GM21447 (cell line): Measurements from ENCODE around the gene QDPR.
"Not testable (repeated sequence)": the region's sequence is repeated elsewhere in the genome, so short reads cannot be mapped to it uniquely, and the experiment has no call there.

Source experiments
- ATAC-seq: cut with Tn5 transposase; IDR thresholded peaks from one replicate; pipeline ENCODE4 v1.9.1; 2021; ENCODE audit not compliant: unreplicated experiment

The QDPR gene

DNA sequence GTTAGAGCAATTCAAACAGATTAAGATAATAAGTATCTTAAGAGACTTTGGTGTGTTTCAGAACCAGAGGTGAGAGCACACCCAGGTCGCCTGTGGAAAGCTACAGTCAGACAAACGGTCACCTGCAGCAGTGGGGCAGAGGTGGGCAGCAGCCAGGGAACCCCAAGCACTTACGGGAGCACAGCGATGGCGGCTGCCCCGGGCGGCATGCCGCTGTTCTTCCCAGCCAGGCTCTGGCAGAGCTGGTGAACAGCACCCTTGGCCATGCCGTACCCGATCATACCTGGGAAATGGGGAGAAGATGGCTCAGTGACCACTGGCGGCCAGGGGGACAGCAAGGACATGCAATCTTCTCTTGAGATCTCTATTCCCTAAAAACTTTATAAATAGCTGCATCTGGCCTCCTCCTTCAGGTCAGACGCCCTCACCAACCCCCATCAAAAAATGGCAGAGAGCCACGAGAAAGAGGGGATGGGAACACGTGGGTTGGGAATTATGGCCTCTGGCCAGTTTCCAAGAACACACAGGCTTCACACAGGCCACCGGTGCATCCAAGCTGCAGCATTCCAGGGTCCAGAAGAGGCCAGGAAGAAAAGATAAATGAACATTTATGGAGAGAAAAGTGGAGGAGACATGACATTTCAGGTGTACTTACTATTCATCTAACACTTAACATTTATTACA lies 19.7 kb downstream of the QDPR start:
- ATAC-seq: no peak

DNA sequence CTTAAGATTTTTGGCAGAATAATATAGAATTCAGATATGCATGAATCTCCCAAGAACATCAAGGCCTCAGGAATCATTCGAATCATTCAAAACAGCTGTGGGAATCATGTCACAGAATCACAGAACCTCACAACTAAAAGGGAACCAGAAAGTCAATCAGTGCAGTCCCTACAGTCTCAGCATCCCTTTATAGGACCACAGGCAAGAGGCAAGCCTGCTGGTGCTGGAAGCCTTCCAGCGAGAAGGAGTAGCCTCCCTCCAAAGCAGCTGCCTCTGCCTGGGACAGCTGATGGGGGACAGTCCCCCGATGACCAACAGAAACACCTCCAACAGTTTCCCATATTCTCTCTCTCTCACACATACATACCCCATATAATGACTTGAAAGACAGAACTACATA lies 20.7 kb downstream of the QDPR start:
- ATAC-seq: no peak

DNA sequence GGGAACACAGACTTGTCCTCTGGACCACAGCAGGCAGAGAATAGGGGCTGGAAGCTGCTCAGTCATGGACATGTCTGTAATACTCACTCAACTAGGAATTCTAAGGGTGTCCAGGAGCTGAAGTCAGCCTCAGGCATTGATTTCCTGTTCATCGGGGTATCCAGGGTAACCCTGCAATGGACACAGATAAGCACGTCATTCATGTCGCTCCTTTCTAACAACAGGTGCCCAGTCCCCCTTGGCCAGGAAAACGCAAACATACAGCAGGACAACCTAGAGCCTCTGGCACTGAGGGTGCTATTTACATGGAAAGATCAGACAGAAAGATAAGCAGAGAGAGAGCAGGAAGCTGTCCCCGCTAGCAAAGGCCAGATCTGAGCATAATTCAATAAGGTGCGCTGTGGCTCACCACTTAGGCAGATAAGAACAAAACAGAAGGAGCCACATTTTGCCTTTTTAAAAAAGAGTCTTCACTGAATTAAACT lies 21.3 kb downstream of the QDPR start:
- no peak for ATAC-seq

DNA sequence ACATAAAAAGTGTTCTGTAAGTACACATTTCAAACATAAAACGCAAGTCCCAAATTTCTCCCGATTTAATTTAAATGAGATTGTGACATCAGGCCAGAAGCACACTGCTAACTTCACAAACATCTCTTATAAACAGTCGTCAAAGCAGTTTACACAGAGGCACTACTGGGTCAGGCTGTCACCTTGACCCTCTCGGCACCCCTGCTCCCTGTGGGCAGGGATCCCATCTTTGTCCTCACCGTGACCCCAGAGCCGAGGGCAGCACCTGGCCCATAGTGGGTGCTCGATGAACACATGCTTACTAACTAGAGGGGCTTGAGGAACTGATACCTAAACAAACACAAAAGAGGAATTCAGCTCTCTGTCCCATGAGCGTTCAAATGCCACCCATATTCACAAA lies 22.2 kb downstream of the QDPR start:
- ATAC-seq: no peak

DNA sequence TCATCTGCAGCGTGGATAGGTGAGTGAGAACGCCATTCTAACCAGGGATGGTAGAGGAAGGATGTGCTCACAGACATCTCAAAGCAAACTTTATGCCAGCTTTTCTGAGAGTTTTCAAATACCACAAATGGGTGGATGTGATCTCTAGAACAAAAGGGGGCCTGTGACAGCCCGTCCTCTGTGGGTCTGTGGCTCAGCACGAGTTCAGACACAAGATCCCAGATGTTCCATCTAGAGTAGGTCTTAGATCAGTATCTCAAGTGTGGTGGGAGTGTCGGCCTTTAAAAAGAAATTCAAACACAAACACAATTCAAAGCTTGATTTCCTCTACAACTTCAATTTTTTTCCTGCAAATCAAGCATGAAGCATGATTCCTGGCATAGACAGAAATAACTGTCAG lies 22.8 kb downstream of the QDPR start:
- no peak for ATAC-seq

DNA sequence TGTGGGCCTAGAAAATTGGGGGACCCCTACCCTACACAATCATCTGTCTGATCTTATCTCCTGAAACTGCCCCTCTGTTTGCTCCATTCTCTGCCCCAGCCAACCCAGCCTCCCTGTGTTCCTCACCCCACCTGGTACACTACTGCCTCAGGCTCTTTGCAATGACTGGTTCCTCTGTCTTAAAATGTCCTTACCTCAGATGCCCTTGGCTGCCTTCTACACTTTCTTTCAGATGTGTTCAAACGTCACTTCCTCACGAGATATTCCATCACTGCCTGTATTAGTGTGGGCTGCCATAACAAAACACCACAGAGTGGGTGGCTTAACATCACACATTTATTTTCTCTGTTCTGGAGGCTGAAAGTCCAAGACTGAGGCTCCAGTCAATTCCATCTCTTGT lies 29.2 kb downstream of the QDPR start:
- ATAC-seq: no peak

DNA sequence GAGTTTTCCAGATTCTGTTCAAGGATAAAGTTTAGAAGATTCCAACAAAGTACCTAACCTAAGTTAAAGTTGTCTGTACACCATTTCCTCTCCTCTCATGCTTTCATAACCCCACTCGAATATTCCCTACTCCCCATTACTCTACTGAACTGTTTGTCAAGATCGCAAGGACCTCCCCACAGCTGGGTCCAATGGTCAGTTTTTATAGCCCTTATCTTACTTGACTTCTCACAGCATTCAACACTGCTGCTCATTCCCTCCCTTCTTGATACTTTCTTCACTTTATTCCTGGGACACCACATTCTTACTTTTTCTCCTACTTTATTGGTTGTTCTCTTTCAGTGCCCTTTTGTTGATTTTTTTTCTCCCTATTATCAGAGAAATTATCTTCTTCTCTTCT lies 30.9 kb downstream of the QDPR start:
- no peak for ATAC-seq

DNA sequence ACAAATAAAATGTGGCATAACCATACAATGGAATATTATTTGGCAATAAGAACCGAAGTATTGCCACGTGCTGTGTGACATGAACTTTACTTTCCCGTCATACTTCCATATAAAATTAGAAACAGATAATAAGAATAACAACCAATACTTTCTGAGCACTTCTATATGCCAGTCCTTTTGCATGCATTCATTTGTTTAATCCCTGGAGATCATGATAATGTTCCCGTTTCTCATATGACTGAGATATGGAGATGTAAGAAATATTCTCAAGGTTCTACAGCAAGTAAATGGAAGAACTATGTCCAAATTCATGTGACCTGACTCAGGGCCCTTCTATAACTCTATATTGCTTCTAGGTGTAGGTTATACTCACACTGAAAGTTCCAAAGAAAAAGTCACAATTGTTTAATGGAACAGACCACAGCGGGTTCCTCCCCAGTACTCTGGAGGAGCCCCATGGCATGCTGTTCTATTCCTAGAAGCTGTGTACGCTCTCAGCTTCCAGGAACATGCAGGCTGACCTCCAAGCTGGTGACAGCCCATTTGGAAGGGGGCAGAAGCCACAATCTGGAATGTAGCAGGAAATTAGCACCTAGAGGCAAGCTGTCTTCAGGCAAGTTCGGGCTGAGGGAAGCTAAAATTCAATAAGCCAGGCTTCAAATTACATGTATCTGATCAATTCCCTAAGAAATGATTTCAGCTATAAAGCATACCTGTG lies 31.5 kb downstream of the QDPR start:
- no peak for ATAC-seq

DNA sequence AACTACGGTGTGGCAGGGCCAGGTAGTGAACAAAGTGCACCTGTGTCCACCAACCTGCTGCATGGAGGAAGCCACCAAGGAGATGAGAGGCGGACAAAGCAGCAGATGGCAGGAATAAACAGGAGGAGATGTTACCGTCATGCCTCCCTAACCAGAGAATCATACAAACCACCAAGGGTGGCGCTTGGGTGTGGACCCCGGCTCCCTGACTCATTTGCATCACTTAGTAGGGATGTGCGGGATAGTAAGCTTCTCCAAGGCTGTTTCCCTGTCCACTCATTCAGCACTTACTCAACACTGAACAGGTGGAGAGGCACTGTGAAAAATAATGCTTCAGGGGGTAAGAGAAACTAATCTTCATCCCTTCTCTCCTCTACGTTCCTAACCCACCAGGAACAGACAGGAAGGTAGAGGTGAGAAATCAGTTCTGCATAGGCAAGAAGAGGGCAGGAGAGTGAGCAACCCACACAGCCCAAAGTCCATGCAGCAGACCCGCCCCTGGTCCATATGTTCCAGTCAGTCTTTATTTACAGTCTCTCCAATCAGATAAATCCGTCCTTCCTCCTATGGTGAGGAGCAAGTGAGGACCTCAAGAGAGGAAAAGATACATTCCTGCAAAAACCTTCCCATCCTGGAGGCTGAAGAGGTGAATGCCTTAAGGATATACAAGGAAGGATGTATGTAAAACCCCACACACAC lies 34.0 kb downstream of the QDPR start:
- ATAC-seq: no peak

DNA sequence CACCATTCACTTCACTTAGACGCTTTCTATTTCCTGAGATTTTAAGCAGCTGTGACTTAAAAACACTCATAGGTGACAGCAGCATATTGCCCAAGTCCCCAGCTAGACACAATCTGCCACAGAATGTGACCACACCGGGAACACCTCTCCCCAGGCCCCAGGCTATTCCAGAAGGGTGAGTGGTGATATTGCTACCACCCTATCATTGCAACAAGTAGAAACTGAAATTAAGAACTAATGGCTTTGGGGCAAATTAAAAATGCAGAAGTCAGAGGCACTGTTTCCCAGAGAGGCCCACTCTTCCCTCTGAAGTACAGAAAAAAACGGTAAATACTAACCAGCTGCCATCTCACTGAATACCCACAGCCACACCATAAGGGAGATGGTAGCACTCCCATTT lies 35.0 kb downstream of the QDPR start:
- ATAC-seq: no peak

DNA sequence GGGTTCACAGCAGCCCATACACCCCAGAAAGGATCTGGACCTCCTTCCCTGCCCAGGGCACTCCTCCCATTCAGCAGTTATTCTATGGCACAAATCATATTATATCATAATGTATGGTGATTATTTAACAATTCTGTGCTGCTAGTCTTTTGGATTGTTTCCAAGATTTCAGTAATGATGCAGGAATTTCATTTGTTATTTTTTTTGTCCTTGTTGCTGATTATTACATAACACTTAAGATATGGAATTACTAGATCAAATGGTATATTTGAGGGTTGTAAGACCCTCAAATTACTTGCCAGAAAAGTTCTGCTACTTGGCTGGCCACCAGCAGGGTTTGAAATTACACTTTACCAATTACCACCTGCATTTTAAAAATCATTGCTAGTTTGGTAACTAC lies 36.4 kb downstream of the QDPR start:
- ATAC-seq: no peak

DNA sequence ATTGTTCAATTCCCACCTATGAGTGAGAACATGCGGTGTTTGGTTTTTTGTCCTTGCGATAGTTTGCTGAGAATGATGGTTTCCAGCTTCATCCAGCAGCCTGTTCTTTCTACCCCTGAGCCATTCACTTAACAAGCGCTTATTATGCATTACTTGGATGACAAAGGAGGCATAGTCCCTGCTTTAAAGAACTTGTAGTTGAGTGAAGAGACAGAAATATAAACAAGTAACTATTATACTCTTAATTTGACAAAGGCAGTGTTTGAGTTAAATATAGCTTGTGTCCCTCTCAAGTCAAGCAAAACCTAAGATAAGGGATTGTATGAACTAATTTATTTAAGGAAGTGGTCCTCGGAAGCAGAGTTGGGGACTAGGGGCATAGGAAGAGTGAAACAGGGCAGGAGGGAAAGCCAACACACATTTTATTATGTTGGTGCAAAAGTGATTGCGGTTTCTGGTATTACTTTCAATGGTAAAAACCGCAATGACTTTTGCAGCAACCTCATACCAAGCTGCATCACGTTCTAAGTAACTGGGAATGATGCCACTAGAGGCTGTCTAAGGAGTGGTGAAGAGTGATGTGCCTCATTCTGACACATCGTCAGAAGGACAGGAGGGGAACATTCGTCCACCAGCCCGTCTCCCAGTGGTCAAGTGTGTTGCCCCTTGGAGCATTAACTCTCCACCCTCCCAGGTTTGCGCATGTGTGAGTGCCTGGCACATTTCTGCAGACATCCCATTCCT lies 41.8 kb downstream of the QDPR start:
- ATAC-seq: no peak

DNA sequence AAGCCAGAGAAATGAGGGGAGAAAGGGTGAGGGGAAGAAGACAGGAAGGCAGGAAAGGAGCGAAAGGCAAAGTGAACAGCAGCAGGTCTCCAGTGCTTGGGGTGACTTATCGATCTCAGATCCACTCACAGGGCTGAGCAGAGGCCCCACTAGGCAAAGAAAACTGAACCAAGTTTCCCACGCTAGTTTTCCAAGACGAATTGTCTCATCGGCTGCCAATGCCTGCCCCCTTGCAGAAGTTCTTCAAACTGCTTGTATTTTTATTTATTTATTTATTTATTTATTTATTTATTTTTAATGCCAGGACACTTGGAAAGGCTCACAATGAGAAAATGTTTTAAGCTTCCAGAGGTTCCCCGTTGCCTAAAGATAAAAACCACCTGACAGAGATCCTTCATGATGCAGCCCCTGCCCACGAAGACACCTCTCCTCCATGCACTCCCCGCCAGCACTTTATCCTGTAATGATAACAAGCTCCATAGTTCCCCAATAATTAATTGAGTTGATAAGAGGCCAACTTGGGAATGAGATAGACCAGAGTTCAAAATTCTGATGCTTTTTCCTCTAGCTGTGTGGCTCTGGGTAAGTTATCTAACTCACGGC lies 43.2 kb downstream of the QDPR start:
- no peak for ATAC-seq

DNA sequence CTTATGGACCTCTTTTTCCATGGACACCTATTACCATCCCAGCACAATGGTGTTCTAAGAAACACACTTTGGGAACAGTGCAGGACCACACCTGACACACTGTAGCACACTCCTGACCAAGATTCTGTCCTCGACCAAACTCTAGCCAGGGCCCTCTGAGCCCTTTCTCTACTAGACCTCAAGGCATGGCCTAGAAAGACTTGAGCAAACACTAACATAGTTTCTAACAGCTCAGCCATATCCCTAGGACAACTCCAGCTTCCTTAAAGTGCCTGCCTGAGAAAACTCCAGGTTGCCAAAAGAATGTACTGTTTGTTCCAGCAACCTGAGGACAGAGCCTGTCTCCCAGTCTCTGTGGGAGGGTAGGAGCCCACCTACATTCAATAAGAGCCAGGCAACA lies 48.3 kb downstream of the QDPR start:
- ATAC-seq: no peak

DNA sequence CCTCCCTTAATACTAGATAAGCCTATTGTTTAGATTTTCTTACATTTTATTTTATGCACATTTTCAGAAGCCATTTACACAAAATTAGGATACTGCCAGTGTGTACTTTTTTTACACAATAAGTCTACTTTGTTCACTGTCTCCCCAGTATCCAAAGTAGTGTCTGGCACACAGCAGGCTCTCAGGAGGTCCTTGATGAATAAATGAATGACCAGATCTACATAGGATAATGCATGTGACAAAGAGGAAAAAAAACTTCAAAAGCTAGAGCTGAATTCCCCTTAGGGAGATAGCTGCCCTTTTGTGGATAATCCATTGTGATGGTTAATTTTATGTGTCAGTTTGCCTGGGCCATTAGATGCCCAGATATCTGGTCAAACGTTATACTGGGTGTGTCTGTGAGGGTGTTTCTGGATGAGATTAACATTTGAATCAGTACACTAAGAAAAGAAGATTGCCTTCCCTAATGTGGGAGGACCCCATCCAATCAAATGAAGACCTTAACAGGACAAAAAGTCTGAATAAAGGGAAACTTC lies 61.6 kb downstream of the QDPR start:
- ATAC-seq: no peak

DNA sequence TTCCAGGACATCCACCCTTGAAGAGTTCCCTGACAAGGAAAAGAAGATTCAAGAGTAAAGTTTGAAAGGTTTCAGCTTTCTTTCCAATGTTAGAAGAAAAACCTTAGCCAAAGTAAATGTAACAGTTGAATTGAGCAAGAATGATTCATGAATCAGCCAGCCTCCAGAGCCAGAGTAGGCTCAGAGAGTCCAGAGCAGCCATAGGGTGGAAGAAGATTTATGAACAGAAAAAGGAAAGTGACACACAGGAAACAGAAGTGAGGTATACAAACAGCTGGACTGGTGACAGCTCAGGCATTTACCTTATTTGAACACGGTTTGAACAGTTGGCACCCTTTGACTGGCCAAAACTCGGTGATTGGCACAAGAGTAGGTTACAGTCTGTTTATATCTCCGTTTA lies 63.2 kb downstream of the QDPR start:
- ATAC-seq: no peak

DNA sequence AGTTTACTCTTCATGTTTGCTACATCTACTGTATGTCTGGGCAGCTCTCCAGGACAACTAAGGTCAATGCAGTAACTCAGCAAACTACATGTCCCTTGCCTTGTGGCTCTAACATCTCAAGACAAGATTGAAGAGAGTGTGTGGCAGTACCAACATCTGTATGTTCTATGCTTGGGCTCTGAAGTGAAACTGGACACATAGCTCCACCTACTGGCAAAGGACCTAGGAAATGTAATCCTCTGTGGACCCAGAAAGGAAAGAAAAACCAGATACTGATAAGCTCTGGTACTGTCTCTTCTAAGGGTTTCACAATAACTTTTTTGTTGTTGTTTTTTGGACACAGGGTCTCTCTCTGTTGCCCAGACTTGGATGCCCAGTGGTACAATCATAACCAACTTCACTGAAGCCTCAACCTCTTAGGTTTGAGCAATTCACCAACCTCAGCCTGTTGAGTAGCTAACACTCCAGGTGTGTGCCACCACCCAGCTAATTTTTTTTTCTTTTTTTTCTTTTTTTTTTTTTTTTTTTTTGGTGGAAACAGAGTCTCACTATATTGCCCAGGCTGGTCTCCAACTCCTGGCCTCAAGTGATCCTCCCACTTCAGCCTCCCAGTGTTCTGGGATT lies 64.1 kb downstream of the QDPR start:
- ATAC-seq: peak; percentile 88

DNA sequence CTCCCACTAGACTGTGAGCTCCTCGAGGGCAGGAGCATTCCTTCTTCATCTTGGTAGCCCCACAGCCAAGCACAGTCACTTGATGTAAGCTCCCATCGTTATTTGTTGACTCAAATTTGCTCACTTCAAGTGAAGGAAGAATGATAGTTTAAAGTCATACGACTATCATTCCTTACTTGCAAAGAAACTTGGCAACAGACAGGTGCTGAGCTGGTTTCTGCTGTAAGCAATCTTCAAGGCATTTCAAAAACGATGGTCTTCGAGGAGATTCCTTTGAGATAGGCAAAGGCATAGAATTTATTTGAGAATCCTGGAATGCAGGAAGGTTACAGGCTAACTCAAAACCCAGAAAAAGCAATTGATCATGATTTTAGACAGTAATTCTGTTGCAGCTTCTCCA lies 64.8 kb downstream of the QDPR start:
- no peak for ATAC-seq

DNA sequence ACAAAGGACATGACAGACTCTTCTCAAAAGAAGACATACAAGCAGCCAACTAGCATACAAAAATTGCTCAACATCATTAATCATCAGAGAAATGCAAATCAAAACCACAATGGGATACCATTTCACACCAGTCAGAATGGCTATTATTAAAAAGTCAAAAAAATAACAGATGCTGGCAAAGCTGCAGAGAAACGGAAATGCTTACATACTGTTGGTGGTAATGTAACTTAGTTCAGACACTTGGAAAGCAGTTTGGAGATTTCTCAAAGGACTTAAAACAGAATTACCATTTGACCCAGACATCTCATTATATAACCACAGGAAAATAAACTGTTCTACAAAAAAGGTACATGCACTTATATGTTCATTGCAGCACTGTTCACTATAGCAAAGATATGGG lies 69.4 kb downstream of the QDPR start:
- not testable (repeated sequence) for ATAC-seq

DNA sequence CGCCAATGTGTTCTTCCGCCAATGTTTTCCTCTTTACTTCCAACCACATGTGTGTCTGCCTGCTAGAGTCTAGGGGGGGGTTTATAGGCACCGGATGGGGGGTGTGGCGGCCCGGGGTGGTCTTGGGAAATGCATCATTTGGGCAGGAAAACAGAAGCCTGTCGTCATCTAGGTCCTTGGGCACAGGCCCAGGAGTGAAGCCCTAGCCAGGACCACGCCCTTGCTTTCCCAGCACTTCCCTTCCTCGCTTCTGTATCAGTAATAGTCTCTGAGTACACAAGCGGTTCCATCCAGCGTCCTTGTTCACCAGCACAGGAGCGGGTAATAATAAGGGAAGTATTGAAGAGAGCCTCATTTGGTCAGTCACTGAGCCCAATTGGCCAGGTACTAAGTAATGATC lies 74.5 kb downstream of the QDPR start:
- no peak for ATAC-seq
